ENCODE measurements around the gene ZNF668.

The ZNF668 gene

DNA sequence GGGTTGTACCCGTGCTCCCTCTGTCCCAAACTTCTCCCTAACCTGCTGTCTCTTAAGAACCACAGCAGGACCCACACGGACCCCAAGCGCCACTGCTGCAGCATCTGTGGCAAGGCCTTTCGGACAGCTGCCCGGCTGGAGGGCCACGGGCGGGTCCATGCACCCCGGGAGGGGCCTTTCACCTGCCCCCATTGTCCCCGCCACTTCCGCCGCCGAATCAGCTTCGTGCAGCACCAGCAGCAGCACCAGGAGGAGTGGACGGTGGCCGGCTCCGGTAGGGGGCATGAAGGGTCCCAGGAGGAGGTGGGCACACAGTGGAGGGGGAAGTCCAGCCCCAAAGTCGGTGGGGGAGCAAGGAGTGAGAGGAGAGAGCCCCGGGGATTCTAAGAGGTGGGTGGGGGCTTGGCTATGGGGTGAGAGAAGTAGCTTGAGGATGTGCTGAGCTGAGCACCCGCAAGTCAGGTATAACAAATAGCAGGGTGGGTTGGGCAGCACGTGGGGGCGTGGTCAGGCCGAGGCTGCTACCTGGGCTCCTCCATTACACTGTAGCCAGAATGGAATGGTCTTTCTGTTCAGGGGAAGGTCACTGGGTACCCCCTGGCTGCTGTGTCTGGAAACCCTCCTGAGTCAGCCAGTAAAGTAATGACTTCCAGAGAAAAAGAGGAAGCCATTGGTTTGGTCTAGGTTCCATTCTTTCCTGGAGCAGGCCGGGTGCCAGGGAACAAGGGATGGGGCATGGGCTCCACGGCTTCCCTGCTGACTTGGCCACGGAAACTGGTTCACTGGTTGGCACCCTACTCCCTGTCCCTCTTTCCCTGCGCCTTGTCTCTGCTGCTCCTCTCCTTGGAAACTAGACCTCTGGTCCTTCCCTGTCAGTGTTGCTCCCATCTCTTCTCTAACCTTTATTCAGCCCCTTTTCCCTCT, 7.7 kb upstream of the ZNF668 start:
- TF ChIP-seq EGR1 (IDR thresholded peaks at IDR 0.05) = no peak
- no peak for TF ChIP-seq FOXM1 (IDR thresholded peaks at IDR 0.05; ENCODE audit: borderline replicate concordance, low read depth)
- no peak for TF ChIP-seq TAF1 (IDR thresholded peaks at IDR 0.05; ENCODE audit: low read depth)
- TF ChIP-seq, protein P1, sequence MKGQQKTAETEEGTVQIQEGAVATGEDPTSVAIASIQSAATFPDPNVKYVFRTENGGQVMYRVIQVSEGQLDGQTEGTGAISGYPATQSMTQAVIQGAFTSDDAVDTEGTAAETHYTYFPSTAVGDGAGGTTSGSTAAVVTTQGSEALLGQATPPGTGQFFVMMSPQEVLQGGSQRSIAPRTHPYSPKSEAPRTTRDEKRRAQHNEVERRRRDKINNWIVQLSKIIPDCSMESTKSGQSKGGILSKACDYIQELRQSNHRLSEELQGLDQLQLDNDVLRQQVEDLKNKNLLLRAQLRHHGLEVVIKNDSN (IDR thresholded peaks at IDR 0.05) = no peak
- TF ChIP-seq, protein P2, sequence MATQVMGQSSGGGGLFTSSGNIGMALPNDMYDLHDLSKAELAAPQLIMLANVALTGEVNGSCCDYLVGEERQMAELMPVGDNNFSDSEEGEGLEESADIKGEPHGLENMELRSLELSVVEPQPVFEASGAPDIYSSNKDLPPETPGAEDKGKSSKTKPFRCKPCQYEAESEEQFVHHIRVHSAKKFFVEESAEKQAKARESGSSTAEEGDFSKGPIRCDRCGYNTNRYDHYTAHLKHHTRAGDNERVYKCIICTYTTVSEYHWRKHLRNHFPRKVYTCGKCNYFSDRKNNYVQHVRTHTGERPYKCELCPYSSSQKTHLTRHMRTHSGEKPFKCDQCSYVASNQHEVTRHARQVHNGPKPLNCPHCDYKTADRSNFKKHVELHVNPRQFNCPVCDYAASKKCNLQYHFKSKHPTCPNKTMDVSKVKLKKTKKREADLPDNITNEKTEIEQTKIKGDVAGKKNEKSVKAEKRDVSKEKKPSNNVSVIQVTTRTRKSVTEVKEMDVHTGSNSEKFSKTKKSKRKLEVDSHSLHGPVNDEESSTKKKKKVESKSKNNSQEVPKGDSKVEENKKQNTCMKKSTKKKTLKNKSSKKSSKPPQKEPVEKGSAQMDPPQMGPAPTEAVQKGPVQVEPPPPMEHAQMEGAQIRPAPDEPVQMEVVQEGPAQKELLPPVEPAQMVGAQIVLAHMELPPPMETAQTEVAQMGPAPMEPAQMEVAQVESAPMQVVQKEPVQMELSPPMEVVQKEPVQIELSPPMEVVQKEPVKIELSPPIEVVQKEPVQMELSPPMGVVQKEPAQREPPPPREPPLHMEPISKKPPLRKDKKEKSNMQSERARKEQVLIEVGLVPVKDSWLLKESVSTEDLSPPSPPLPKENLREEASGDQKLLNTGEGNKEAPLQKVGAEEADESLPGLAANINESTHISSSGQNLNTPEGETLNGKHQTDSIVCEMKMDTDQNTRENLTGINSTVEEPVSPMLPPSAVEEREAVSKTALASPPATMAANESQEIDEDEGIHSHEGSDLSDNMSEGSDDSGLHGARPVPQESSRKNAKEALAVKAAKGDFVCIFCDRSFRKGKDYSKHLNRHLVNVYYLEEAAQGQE (IDR thresholded peaks at IDR 0.05; ENCODE audit: low read depth) = no peak
- no peak for TF ChIP-seq TEAD4 (IDR thresholded peaks at IDR 0.05)
- TF ChIP-seq, protein P3, sequence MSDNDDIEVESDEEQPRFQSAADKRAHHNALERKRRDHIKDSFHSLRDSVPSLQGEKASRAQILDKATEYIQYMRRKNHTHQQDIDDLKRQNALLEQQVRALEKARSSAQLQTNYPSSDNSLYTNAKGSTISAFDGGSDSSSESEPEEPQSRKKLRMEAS (IDR thresholded peaks at IDR 0.05) = no peak
- no peak for TF ChIP-seq ZBTB7A (IDR thresholded peaks at IDR 0.05; ENCODE audit: low read depth)
- TF ChIP-seq EP300 (IDR thresholded peaks at IDR 0.05; ENCODE audit: borderline replicate concordance) = no peak
- TF ChIP-seq CREB1 (IDR thresholded peaks at IDR 0.05; ENCODE audit: low read depth) = no peak
- no peak for TF ChIP-seq TCF12 (IDR thresholded peaks at IDR 0.05; ENCODE audit: low read depth)
- TF ChIP-seq CEBPB (IDR thresholded peaks at IDR 0.05) = no peak
- TF ChIP-seq YY1 (IDR thresholded peaks at IDR 0.05; ENCODE audit: low read depth) = no peak
- TF ChIP-seq NFIC (IDR thresholded peaks at IDR 0.05) = no peak
- TF ChIP-seq RAD21 (IDR thresholded peaks at IDR 0.05; ENCODE audit: low read depth) = no peak

DNA sequence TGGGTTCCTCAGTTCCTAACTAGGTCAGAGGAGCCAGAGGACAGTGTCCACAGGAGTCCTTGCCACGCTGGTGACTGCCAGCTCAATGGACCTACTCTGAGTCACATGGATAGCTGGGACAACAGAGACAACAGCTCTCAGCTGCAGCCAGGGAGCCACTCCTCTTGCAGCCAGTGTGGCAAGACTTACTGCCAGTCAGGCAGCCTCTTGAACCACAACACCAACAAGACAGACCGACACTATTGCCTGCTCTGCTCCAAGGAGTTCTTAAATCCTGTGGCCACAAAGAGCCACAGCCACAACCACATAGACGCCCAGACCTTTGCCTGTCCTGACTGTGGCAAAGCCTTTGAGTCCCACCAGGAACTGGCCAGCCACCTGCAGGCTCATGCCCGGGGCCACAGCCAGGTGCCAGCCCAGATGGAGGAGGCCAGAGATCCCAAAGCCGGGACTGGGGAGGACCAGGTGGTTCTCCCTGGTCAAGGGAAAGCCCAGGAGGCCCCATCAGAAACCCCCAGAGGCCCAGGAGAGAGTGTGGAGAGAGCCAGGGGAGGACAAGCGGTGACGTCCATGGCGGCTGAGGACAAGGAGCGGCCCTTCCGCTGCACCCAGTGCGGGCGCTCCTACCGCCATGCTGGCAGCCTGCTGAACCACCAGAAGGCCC, 6.8 kb upstream of the ZNF668 start:
- TF ChIP-seq CREB1 (IDR thresholded peaks at IDR 0.05; ENCODE audit: low read depth) = no peak
- no peak for TF ChIP-seq EGR1 (IDR thresholded peaks at IDR 0.05)
- TF ChIP-seq, protein P2 (IDR thresholded peaks at IDR 0.05; ENCODE audit: low read depth) = no peak
- no peak for TF ChIP-seq TAF1 (IDR thresholded peaks at IDR 0.05; ENCODE audit: low read depth)
- TF ChIP-seq, protein P3 (IDR thresholded peaks at IDR 0.05) = no peak
- TF ChIP-seq NFIC (IDR thresholded peaks at IDR 0.05) = no peak
- TF ChIP-seq ZBTB7A (IDR thresholded peaks at IDR 0.05; ENCODE audit: low read depth) = no peak
- no peak for TF ChIP-seq TEAD4 (IDR thresholded peaks at IDR 0.05)
- TF ChIP-seq YY1 (IDR thresholded peaks at IDR 0.05; ENCODE audit: low read depth) = no peak
- TF ChIP-seq, protein P1 (IDR thresholded peaks at IDR 0.05) = no peak
- no peak for TF ChIP-seq EP300 (IDR thresholded peaks at IDR 0.05; ENCODE audit: borderline replicate concordance)
- no peak for TF ChIP-seq FOXM1 (IDR thresholded peaks at IDR 0.05; ENCODE audit: borderline replicate concordance, low read depth)
- no peak for TF ChIP-seq CEBPB (IDR thresholded peaks at IDR 0.05)
- TF ChIP-seq TCF12 (IDR thresholded peaks at IDR 0.05; ENCODE audit: low read depth) = no peak
- no peak for TF ChIP-seq RAD21 (IDR thresholded peaks at IDR 0.05; ENCODE audit: low read depth)

DNA sequence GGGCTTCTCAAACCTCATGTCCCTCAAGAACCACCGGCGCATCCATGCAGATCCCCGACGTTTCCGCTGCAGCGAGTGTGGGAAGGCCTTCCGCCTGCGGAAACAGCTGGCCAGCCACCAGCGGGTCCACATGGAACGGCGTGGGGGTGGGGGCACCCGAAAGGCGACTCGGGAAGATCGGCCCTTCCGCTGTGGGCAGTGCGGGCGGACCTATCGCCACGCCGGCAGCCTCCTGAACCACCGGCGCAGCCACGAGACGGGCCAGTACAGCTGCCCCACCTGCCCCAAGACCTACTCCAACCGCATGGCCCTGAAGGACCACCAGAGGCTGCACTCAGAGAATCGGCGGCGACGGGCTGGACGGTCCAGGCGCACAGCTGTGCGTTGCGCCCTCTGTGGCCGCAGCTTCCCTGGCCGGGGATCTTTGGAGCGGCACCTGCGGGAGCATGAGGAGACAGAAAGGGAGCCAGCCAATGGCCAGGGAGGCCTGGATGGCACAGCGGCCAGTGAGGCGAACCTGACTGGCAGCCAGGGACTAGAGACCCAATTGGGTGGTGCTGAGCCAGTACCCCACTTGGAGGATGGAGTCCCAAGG, 6.1 kb upstream of the ZNF668 start:
- TF ChIP-seq TEAD4 (IDR thresholded peaks at IDR 0.05) (no peak), YY1 (IDR thresholded peaks at IDR 0.05; ENCODE audit: low read depth) (no peak), TAF1 (IDR thresholded peaks at IDR 0.05; ENCODE audit: low read depth) (no peak), NFIC (IDR thresholded peaks at IDR 0.05) (no peak), EGR1 (IDR thresholded peaks at IDR 0.05) (no peak), TCF12 (IDR thresholded peaks at IDR 0.05; ENCODE audit: low read depth) (no peak), RAD21 (IDR thresholded peaks at IDR 0.05; ENCODE audit: low read depth) (no peak), EP300 (IDR thresholded peaks at IDR 0.05; ENCODE audit: borderline replicate concordance) (no peak), ZBTB7A (IDR thresholded peaks at IDR 0.05; ENCODE audit: low read depth) (no peak), CEBPB (IDR thresholded peaks at IDR 0.05) (no peak), FOXM1 (IDR thresholded peaks at IDR 0.05; ENCODE audit: borderline replicate concordance, low read depth) (no peak), CREB1 (IDR thresholded peaks at IDR 0.05; ENCODE audit: low read depth) (no peak)
- TF ChIP-seq, protein P3 (IDR thresholded peaks at IDR 0.05) = no peak
- TF ChIP-seq, protein P1 (IDR thresholded peaks at IDR 0.05) = no peak
- TF ChIP-seq, protein P2 (IDR thresholded peaks at IDR 0.05; ENCODE audit: low read depth) = no peak

Data from Ishikawa (cell line).